GM23338 (cell line): ENCODE results near the gene VRK3. TPM values are rescaled to one million over a fixed set of nuclear protein-coding genes. Genes with fewer than 3 reads are reported as not detected.
"Not testable (repeated sequence)": the region's sequence is repeated elsewhere in the genome, so short reads cannot be mapped to it uniquely, and the experiment has no call there.

ENCODE experiments used
- ATAC-seq: fragments of 200-7000 bp; cut with Tn5 transposase; 3 replicates; pipeline ENCODE4 v1.9.1; 2020
- DNase-seq: peaks from one replicate; pipeline ENCODE4 v3.0.0-alpha.2; 2015; ENCODE audit warnings: low spot score
- H2AFZ ChIP-seq: fragments of 200-600 bp; sonication (generic); 2 replicates; pipeline ENCODE4 v1.8.0; 2016; ENCODE audit warnings: antibody characterized with exemption, mild to moderate bottlenecking, moderate library complexity
- H3F3A ChIP-seq: fragments of 200-600 bp; sonication (generic); replicated peaks from 2 replicates; pipeline ENCODE4 v1.8.0; 2017; ENCODE audit warnings: antibody characterized with exemption, mixed run types, low read depth
- H3K27ac ChIP-seq: fragments of 200-600 bp; sonication (generic); 2 replicates; pipeline ENCODE4 v1.6.1; 2016; ENCODE audit warnings: low read depth
- H3K27me3 ChIP-seq: fragments of 200-600 bp; sonication (generic); 2 replicates; pipeline ENCODE4 v1.8.0; 2016; ENCODE audit warnings: mild to moderate bottlenecking, mixed run types, moderate library complexity; ENCODE audit not compliant: insufficient read depth
- H3K36me3 ChIP-seq: fragments of 200-600 bp; sonication (generic); 2 replicates; pipeline ENCODE4 v1.8.0; 2016; ENCODE audit warnings: mild to moderate bottlenecking; ENCODE audit not compliant: insufficient read depth
- H3K4me1 ChIP-seq: fragments of 200-600 bp; sonication (generic); 2 replicates; pipeline ENCODE4 v1.8.0; 2016; ENCODE audit warnings: mild to moderate bottlenecking, moderate library complexity; ENCODE audit not compliant: insufficient read depth
- H3K4me2 ChIP-seq: fragments of 200-600 bp; sonication (generic); 2 replicates; pipeline ENCODE4 v1.7.1; 2017; ENCODE audit warnings: mixed run types
- H3K4me3 ChIP-seq: fragments of 200-600 bp; sonication (generic); 2 replicates; pipeline ENCODE4 v1.6.1; 2016; ENCODE audit warnings: mixed run types
- H3K79me2 ChIP-seq: fragments of 200-600 bp; sonication (generic); replicated peaks from 2 replicates; pipeline ENCODE4 v1.8.0; 2017; ENCODE audit warnings: mild to moderate bottlenecking; ENCODE audit not compliant: insufficient read depth
- H3K9me2 ChIP-seq: fragments of 200-600 bp; sonication (generic); 2 replicates; pipeline ENCODE4 v1.8.0; 2017; ENCODE audit not compliant: insufficient read depth
- H4K20me1 ChIP-seq: fragments of 200-600 bp; sonication (generic); replicated peaks from 2 replicates; pipeline ENCODE4 v1.8.0; 2017; ENCODE audit warnings: mild to moderate bottlenecking; ENCODE audit not compliant: insufficient read depth
- H3K27ac Mint-ChIP-seq: 2 replicates; pipeline ENCODE4 v1.8.0; 2020; ENCODE audit warnings: inconsistent platforms, mild to moderate bottlenecking, moderate library complexity, mixed read lengths
- H3K27me3 Mint-ChIP-seq: 3 replicates; pipeline ENCODE4 v1.8.0; 2022; ENCODE audit warnings: low read depth, mild to moderate bottlenecking, moderate library complexity, mixed read lengths, inconsistent platforms; ENCODE audit not compliant: insufficient read depth, poor library complexity
- H3K36me3 Mint-ChIP-seq: 3 replicates; pipeline ENCODE4 v1.8.0; 2021; ENCODE audit warnings: low read depth, mild to moderate bottlenecking, inconsistent platforms, moderate library complexity, mixed read lengths
- H3K4me1 Mint-ChIP-seq: 3 replicates; pipeline ENCODE4 v1.8.0; 2020; ENCODE audit warnings: mild to moderate bottlenecking, inconsistent platforms, mixed read lengths
- H3K4me3 Mint-ChIP-seq: 3 replicates; pipeline ENCODE4 v1.8.0; 2021; ENCODE audit warnings: moderate library complexity, mild to moderate bottlenecking, inconsistent platforms, mixed read lengths
- H3K9me3 Mint-ChIP-seq: 3 replicates; pipeline ENCODE4 v1.8.0; 2020; ENCODE audit warnings: moderate library complexity, mild to moderate bottlenecking, inconsistent platforms, mixed read lengths
- EZH2 ChIP-seq: fragments of 200-600 bp; sonication (generic); IDR thresholded peaks from one replicate; pipeline ENCODE4 v1.8.0; 2017; ENCODE audit warnings: antibody characterized with exemption, mild to moderate bottlenecking, low read depth; ENCODE audit not compliant: unreplicated experiment
- NANOG ChIP-seq: IDR thresholded peaks from 2 replicates; pipeline ENCODE4 v1.6.1; 2016; ENCODE audit warnings: antibody characterized with exemption, borderline replicate concordance
- ZNF114 ChIP-seq: fragments of 250-450 bp; sonication (Bioruptor Pico); IDR thresholded peaks from 2 replicates; pipeline ENCODE4 v1.5.0; 2020; ENCODE audit warnings: mild to moderate bottlenecking, moderate library complexity
- ZNF331 ChIP-seq: fragments of 250-450 bp; sonication (Bioruptor Pico); IDR thresholded peaks from 2 replicates; pipeline ENCODE4 v1.5.0; 2020; ENCODE audit warnings: low read depth, mild to moderate bottlenecking, moderate library complexity
- polyA plus RNA-seq: library from polyadenylated mRNA; unstranded; fragments of >200 nt; fragmentation: Nextera tagmentation; extraction: Ambion mirVana; gene quantifications from 2 replicates; pipeline ENCODE4 v1.2.1, GENCODE V29; 2016
- total RNA-seq: library from RNA; depleted of rRNA; stranded (reverse); fragments of >200 nt; shearing (Covaris generic); gene quantifications from 2 replicates; pipeline ENCODE4 v1.2.3, GENCODE V29; 2014
- TF ChIP-seq, protein P1 (sequence below), 2 experiments: fragments of 200-600 bp in 1 of 2; sonication (generic) in 1 of 2; conservative IDR thresholded peaks; 2 replicates each; pipeline versions ENCODE4 v1.5.1 to v1.6.1; 2016 to 2017; ENCODE audit warnings: antibody characterized with exemption in 2 of 2, low read depth in 2 of 2, mild to moderate bottlenecking in 2 of 2, moderate library complexity in 1 of 2
- TF ChIP-seq, protein P2 (sequence below): IDR thresholded peaks from 2 replicates; pipeline ENCODE4 v1.6.1; 2016; ENCODE audit warnings: antibody characterized with exemption

VRK3 gene
- total and polyA plus RNA-seq, 2 experiments from 2014 or later: 17.4 to 29.1 TPM

DNA sequence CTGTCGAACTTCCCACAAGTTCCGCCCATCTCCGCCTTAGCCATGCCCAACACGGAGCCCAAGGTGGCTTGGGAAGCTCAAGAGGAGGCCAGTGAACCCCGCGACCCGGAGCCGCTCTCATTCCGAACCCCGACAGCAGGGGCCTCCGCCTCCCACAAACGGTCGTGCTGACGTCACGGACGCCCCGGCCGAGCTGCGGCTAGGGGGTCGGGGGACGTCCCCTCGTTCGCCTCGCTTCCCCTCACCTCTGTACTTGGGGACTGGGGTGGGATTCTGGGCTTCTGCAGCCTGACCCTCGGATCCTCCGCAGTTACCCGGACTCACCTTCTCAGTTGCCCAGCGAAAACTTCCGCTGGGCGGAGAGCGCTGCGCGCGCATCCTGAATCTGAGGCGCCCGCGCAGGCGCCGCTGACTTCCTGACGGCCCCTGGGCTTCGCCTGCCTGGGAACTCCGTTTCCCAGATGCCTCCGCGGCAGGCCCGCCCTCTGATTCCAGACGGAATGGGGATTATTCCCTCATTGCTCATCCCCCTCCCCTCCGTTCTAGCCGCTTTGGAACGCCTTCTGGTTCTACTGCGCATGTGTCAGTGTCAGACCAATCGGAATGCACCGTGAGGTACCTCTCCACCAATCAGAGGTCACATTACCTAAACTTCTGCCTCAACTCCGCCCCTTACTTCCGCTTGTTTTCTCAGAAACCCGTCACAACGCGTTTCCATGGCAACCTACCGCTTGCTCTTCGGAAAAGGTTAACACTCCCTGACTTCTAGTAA lies at the start of gene VRK3 (continued):
- TF ChIP-seq NANOG (no peak), ZNF114 (CRISPR knock-in tag) (no peak)

DNA sequence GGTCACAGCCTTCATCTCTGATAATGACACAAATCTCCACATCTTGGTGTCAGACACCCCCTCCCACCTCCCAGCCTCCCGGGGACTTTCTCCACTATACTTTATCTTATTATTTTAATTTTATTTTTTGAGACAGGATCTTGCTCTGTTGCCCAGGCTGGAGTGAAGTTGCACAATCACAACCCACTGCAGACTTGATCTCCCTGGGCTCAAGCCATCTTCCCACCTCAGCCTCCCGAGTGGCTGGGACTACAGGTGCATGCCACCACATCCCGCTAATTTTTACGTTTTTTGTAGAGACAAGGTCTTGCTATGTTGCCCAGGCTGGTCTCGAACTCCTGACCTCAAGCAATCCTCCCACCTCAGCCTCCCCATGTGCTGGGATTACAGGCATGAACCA lies 43.2 kb upstream of the VRK3 start:
- not testable (repeated sequence) for H3K27me3 ChIP-seq, H3K79me2 ChIP-seq, H3K9me2 ChIP-seq, H3K4me1 Mint-ChIP-seq, DNase-seq, H3K27ac ChIP-seq, H3F3A ChIP-seq, ATAC-seq, H3K36me3 ChIP-seq, H3K27ac Mint-ChIP-seq, H3K4me3 Mint-ChIP-seq, H2AFZ ChIP-seq, H3K4me3 ChIP-seq, H3K4me1 ChIP-seq, H3K27me3 Mint-ChIP-seq, H3K4me2 ChIP-seq, H4K20me1 ChIP-seq
- H3K9me3 Mint-ChIP-seq: peaks cover 94% of the 10 kb centered on the region
- peaks cover 35% of the 10 kb centered on the region for H3K36me3 Mint-ChIP-seq

DNA sequence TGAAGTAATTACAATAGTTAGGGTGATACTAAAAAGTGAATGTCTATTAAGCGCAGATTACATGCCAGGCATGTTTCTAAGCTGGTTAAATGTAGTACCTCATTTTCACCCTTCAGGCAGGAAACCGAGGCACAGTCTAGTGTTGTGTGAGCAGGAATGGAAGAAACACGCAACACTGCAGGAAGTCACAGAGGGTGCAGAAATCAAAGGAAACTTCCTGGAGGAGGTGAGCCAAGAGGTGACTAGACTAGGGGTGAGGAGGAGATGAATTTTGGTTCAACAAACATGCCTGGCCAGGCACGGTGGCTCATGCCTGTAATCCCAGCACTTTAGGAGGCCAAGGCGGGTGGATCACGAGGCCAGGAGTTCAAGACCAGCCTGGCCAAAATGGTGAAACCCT lies 42.4 kb upstream of the VRK3 start:
- Histone ChIP-seq H3K79me2 (no peaks in the 10 kb centered on the region), H3K36me3 (no peaks in the 10 kb centered on the region), H3K27me3 (no peaks in the 10 kb centered on the region), H3K4me1 (no peaks in the 10 kb centered on the region), H3K4me3 (no peak overlapping the region), H2AFZ (no peak overlapping the region), H3F3A (no peaks in the 10 kb centered on the region), H3K4me2 (no peak overlapping the region), H3K9me2 (no peaks in the 10 kb centered on the region), H4K20me1 (no peaks in the 10 kb centered on the region), H3K27ac (no peak overlapping the region)
- Mint-ChIP-seq H3K36me3 (peaks cover 35% of the 10 kb centered on the region), H3K9me3 (peaks cover 92% of the 10 kb centered on the region), H3K27ac (no peak overlapping the region), H3K4me3 (no peak overlapping the region; the same call in 2 of the 3 replicates), H3K4me1 (no peaks in the 10 kb centered on the region), H3K27me3 (peaks cover 6% of the 10 kb centered on the region)
- no peak for DNase-seq
- TF ChIP-seq, protein P1, sequence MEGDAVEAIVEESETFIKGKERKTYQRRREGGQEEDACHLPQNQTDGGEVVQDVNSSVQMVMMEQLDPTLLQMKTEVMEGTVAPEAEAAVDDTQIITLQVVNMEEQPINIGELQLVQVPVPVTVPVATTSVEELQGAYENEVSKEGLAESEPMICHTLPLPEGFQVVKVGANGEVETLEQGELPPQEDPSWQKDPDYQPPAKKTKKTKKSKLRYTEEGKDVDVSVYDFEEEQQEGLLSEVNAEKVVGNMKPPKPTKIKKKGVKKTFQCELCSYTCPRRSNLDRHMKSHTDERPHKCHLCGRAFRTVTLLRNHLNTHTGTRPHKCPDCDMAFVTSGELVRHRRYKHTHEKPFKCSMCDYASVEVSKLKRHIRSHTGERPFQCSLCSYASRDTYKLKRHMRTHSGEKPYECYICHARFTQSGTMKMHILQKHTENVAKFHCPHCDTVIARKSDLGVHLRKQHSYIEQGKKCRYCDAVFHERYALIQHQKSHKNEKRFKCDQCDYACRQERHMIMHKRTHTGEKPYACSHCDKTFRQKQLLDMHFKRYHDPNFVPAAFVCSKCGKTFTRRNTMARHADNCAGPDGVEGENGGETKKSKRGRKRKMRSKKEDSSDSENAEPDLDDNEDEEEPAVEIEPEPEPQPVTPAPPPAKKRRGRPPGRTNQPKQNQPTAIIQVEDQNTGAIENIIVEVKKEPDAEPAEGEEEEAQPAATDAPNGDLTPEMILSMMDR (conservative IDR thresholded peaks at IDR 0.05; ENCODE audit: low read depth in 2 of 2): no peak
- TF ChIP-seq ZNF331 (CRISPR knock-in tag): no peak
- no peak for ATAC-seq

DNA sequence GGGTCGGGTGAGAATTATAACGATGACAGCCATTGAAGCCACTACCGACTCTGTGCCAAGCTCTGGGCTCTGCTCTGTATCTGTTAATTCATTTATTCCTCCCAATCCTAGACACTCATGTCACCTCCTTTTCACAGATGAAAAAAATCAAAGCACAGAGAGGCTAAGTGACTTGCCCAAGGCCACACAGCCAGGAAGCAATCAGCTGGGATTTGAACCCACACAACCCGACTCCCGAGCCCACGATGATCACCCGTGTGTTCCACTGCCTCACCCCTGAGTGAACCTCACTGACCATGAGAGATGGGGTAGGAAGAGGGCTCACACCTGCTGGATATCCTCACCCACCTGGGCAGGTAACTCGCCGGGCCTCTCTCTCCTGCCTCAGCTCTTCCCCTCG lies 40.8 kb upstream of the VRK3 start:
- Mint-ChIP-seq H3K4me3 (no peak overlapping the region), H3K9me3 (peaks cover 88% of the 10 kb centered on the region)
- H3F3A ChIP-seq: no peaks in the 10 kb centered on the region
- TF ChIP-seq, protein P2, sequence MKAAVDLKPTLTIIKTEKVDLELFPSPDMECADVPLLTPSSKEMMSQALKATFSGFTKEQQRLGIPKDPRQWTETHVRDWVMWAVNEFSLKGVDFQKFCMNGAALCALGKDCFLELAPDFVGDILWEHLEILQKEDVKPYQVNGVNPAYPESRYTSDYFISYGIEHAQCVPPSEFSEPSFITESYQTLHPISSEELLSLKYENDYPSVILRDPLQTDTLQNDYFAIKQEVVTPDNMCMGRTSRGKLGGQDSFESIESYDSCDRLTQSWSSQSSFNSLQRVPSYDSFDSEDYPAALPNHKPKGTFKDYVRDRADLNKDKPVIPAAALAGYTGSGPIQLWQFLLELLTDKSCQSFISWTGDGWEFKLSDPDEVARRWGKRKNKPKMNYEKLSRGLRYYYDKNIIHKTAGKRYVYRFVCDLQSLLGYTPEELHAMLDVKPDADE: no peak
- no peak for TF ChIP-seq EZH2

More for the DNA sequence above, 40.8 kb upstream of the VRK3 start:
- H3K27ac Mint-ChIP-seq: no peak overlapping the region
- no peak overlapping the region for H3K4me3 ChIP-seq
- no peak overlapping the region for H2AFZ ChIP-seq
- H3K4me1 Mint-ChIP-seq: no peaks in the 10 kb centered on the region
- H3K27me3 ChIP-seq: no peaks in the 10 kb centered on the region
- no peaks in the 10 kb centered on the region for H4K20me1 ChIP-seq
- no peak for DNase-seq
- H3K79me2 ChIP-seq: no peaks in the 10 kb centered on the region
- peaks cover 40% of the 10 kb centered on the region for H3K36me3 Mint-ChIP-seq
- H3K27ac ChIP-seq: no peak overlapping the region
- no peak overlapping the region for H3K4me2 ChIP-seq
- no peaks in the 10 kb centered on the region for H3K4me1 ChIP-seq
- H3K9me2 ChIP-seq: no peaks in the 10 kb centered on the region
- no peak for ATAC-seq
- H3K36me3 ChIP-seq: no peaks in the 10 kb centered on the region
- peaks cover 4% of the 10 kb centered on the region for H3K27me3 Mint-ChIP-seq
